ENCODE measurements around the gene SIGLEC8.
"Not testable (repeated sequence)": the region's sequence is repeated elsewhere in the genome, so short reads cannot be mapped to it uniquely, and the experiment has no call there.

Gene SIGLEC8

DNA sequence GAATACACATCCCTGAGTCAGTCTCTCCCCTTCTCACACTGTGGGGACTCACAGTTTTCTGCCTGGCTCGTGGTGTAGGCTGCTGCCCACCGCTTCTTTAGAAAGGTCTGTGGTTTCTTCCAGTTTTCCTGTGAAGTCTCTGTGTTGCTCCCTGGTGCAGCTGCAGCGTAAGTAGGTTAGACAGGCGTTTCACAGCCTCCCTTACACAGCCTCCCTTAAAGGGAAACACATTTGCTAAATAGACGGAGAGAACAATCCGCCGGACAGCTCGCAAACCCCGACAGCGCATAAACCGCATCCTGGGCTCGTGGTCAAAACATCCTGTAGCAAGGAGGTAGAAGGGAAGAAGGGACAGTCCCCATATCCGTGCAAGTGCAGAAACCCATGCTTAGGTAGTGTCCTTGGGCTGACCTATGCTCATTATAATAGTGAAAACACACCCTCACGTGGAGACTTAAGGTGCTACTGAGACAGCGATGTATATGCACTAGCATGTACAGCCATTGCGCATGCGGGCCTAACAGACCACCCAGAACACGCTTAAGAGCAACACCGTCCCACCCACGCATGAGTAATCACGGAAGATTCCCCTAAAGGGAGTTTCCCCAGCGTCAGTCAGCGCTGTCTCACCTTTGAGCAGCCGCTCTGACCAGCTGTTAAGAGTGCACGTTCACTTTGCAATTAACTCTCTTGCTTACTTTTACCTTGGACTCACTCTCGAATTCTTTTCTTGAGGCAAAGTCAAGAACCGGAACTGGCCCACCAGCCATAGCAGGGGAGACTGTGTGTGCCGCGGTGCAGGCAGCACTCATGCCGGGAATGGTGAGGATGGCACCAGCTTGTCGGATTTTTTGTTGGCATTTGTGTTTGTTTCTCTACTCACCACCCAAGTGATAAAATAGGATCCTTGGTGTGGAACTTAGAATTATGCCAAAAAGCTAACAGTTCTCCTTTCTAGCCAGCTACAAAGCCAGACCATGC, 16.6 kb downstream of the SIGLEC8 start:
- peak; percentile 77 to 79 for DNase-seq

DNA sequence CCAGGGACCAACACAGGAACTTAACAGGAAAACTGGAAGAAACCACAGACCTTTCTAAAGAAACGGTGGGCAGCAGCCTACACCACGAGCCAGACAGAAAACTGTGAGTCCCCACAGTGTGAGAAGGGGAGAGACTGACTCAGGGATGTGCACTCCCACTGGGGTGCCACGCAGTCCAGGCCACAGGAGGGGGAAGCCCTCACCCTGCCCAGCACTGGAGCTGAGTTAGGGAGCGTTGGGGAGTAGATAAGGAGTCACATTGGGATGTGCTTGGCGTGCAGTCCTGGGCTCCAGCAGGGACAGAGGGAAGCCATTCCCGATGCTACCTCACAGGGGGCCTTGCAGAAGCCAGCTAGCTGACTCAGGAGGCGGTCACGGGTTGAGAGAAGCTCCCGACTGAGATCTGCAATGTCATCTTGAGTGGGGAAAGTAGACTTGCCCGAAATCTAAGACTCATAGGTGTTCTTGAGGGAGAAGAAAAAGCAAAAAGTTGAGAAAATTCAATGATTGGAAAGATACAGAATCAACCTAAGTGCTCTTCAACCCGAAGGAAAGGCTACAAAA, 17.3 kb downstream of the SIGLEC8 start:
- DNase-seq = peak in 1 of 2 experiments; percentile 19

DNA sequence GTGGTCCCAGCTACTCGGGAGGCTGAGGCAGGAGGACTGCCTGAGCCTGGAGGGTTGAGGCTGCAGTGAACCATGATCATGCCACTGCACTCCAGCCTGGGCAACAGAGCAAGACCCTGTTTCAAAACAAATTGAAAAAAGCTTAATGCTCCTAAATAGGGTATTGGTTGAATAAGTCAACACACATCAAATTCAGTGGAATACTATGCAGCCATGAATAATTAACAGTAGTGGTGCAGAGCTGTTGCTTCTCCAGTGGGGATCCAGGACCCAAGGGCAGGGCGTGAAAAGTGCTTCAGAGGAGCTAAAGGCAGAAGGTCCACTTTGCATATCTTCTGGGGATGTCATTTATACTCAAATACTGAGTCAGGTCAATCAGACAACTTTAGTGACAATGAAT, 18.2 kb downstream of the SIGLEC8 start:
- DNase-seq = no peak

DNA sequence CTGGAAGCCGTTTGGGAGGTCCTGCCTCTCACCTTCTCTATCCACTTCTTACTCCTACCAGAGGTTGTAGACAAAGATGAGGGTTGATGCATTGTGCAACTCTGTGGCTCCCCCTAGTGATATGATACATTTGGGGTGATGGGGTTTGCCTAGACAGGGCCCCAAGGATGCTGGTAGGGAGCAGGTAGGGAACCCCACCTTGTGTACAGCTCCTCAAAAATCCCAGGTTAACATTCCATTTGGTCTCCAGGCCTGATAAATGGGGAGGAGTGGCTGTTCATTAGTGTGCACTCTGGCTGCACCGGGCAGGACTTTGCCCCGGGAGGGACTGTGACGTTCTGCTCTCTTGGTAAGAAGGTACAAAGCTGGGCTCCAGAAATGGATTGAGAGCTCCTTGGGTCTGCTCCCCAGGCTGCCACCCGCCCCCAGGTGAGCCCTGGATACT, 19.2 kb downstream of the SIGLEC8 start:
- peak; percentile 60 to 75 for DNase-seq

DNA sequence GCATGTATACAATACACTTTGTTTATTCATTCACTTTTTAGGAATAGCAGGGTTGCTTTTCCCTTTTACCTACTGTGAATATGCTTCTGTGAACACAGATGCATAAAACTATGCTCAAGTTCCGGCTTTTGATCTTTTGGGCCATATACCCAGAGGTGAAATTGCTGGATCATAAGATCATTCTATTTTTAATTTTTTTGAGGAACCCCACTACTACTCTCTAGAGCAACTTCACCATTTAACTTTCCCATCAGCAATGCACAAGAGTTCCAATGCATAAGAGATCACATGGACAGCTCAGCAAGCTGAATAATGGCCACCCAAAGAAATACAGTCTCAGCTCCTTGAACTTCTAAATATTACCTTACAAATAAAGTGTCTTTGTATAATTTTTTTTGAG, 23.8 kb downstream of the SIGLEC8 start:
- no peak for DNase-seq

DNA sequence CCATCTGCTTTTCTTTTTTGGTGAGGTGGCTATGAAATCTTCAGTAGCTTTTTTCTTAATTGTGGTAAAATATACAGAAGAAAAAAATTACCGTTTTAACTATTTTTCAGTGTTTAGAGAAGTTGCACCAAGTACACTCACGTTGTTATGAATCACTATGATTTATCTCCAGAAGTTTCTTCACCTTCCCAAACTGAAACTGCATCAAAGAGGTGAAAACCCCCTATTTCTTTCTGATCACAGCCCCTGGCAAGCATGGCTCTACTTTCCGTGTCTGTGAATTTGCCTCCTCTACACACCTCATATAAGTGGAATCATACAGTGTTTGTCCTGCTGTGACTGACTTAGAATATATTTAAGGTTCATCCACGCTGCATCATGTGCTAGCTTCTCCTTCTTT, 25.2 kb downstream of the SIGLEC8 start:
- DNase-seq = no peak

DNA sequence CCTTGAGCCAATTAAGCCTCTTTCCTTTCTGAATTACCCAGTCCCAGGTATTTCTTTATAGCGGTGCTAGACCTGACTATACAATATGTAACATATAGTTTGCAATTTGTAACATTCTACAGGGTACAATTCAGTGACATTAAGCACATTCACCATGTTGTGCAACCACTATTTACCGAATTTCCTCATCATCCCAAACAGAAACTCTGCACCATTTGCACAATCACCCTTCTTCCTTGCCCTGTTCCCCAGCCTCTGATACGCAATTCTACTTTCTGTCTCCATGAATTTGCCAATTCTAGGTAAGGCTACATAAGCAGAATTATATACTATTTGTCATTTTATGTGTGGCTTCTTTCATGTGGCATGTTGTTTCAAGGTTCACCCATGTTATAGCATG, 27.1 kb downstream of the SIGLEC8 start:
- peak; percentile 89 to 90 for DNase-seq

DNA sequence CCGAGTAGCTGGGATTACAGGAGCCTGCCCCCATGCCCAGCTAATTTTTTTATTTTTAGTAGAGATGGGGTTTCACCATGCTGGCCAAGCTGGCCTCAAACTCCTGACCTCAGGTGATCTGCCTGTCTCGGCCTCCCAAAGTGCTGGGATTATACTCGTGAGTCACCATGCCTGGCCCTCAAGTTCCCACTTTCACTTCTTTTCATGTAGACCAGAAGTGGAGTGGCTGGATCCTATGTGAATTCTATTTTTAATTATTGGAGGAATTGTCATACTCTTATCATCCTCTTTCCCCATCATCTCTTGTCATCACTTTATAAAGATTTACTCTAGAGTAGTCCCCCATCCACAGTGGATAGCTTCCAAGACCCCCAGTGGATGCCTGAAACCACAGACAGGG, 28.0 kb downstream of the SIGLEC8 start:
- no peak for DNase-seq

DNA sequence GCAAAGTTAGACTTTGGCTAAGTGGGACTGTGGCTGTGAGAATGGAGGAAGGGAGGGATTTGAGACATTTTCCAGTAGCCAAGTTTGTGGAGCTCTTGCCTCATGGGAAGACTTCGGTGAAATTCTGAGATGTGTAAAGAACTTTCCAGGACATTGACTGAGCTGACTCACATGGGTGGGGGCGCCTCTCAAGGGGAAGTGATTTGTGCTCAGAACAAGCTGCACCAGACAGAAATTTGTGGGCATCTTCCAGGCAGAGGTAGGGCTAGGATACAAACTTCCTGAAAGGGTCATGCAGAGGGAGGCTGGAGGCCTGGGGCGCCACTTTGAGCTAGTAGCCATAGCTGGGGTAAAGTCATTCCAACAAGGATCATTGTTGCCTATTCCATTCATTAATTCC, 31.1 kb downstream of the SIGLEC8 start:
- no peak for DNase-seq

DNA sequence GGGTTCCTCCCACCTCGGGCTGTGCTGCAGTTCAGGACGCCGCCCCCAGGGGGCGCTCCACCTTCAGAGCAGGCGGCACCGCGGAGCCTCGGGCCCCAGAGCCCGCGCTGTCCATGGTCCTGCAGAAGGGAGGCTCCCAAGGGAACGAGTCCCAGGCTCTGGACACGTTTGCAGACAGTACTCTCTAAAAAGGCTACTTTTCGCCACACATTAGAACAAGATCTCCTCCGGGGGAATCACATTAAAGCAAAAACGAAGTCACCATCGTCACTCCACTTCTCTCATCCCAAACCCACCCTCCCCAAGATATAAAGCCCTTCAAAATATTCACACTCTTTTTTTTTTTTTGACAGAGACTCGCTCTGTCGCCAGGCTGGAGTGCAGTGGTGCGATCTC, 36.2 kb downstream of the SIGLEC8 start:
- peak; percentile 73 to 75 for DNase-seq

DNA sequence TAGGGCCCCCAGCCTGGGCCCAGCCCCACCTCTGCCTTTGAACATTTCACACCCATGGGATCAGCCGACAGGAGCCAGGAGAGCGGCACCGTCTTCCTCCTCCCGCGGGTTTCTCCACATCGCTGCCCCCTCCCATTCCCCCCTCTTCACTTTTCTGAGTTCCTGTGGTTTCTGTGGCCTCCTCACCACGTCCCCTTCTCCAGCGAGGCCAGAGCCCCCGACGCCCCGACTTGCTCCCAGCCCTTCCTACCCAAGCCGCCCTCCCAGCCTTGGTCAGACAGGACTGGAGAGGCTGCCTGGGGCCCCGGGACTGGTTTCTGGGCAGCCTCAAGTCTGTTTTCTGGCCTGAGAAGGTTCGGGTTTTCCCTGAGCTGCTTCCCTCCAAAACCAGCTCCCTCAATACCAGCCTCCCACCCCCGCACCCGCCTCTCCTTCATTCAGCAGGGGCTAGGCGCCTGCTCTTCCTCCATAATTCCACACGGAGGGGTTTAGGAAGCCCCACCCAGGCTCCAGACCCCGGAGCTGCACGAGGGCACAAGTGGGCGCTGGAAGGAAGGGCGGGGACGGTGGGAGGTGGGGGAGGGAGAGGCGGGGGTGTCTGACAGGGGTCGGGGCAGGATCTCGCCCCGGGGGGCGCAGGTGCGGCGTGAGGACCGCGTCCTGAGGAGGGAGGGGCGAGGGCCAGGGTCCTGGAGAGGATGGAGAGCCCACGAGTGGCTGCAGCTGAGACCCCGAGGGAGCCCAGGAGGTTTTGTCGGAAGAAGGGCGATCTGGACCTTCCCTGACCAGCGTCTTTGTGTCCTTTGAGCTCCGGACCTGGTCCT, 36.8 kb downstream of the SIGLEC8 start:
- no peak for DNase-seq

DNA sequence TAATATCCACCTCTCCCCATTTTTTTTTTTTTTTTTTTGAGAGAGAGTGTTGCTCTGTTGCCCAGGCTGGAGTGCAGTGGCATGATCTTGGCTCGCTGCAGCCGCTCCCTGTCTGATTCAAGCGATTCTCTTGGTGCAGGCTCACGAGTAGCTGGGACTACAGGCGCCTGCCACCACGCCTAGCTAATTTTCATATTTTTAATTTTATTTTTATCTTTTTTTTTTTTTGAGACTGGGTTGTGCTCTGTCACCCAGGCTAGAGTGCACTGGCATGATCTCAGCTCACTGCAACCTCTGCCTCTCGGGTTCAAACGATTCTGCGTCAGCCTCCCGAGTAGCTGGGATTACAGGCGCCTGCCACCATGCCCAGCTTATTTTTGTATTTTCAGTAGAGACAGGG, 37.7 kb downstream of the SIGLEC8 start:
- not testable (repeated sequence) for DNase-seq

DNA sequence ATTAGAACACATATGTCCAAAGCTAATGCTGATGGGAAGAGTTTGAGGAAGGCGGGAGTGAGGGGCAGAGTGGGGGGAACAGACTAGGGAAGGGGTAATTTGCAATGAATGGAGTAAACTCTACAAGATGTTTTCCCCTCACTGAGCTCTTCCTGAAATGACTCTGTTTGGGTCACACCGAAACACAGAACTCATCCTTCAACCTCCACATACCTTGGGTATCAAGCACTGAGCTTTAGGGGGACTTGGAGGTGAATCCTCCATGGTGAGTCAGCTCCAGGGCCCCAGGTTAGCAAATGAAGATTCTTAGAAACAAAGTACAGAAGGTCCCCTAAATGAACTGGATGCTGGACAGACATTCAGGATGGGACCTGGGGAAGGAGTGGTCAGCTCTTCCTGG, 39.5 kb downstream of the SIGLEC8 start:
- DNase-seq = no peak

DNA sequence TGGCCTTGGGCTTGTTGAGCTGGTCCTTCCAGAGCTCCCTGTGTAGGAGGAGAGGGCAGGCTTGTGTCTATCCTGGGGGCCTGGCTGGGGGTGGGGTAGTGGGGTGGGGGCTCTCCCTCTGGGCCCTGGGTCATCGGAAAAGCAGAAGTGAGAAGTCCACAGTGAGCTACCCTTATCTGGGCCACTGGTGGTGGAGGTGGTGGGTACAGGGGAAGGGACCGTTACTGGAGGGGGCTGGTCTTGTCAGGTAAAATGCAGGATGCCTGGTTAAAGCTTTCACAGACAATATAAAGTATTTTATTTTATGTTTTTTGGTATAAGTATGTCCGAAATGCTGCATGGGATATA, 40.5 kb downstream of the SIGLEC8 start:
- no peak for DNase-seq

DNA sequence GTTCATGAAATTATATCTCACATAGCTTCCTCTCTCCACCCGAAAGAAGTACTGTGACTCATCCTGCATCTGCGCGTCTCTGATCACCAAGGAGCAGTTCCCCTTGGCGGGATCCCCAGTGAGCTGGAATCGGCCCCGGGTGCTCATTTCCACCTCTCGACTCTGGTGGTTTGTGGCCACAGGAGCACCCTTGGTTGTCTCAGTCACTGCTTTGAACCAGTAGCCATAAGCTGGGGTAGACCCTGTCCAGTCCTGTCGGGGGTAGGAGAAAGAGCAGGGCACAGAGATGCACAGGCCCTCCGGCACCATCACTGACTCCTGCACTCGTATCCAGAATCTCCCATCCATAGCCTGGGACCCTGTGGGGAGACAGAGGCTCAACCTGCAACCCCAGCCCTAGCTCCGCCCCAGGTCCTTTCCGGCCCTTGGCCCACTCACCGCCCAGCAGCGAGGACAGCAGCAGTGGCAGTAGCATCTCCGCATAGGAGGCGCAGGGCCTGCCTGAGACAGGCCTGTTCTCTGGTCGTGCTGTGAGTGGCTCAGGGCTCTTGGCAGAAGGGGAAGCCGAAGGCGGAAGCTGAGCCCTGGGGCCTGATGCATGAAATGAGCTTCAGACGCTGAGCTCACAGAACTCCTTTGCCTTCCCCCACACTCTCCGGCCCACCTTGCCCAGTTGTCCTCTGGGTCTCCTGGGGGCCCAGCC, 41.0 kb downstream of the SIGLEC8 start, which contains the start of gene SIGLEC10:
TSS of gene SIGLEC10 (minus strand) at position 536 of the 703 bp plus-strand sequence. CDS start at position 475, 61 bp downstream.
- peak; percentile 81 to 89 for DNase-seq

DNA sequence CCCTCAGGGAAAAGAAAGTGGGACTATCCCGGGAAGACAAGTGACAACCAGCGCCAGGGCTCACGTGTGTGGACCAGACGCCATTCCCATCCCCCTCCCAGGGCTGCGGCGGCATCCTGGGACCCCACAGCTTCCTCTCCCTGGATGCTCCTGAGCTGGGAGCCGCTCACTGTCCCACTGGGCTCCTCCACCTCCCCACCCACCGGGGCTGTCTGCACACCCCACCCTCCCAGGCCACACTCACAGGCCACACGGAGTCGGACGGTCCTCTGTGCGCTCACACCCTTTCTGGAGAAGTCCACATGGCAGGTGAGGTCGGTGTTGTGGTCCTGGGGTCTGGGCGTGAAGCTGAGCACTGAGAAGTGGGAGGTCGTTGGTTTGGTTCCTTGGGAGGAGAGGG, 41.8 kb downstream of the SIGLEC8 start:
- DNase-seq = not testable (repeated sequence)

DNA sequence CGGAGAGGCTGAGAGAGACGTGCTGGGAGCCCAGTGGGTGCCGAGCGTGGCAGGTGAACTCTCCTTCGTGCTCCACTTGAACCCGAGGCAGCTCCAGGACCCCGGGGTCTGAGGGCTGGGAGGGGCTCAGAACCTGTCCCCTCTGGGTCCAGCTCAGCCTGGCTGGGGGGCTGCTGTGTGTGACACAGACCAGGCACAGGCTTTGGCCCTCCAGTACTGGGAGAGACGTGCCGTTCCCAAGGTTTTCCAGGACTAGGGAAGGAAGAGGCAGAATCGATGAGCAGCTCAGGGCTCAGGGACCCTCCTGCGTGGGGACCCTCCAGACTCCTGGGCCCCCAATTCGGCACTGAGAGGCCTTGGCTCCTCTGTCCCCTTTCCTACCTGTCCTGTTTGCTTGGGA, 43.1 kb downstream of the SIGLEC8 start:
- no peak for DNase-seq

DNA sequence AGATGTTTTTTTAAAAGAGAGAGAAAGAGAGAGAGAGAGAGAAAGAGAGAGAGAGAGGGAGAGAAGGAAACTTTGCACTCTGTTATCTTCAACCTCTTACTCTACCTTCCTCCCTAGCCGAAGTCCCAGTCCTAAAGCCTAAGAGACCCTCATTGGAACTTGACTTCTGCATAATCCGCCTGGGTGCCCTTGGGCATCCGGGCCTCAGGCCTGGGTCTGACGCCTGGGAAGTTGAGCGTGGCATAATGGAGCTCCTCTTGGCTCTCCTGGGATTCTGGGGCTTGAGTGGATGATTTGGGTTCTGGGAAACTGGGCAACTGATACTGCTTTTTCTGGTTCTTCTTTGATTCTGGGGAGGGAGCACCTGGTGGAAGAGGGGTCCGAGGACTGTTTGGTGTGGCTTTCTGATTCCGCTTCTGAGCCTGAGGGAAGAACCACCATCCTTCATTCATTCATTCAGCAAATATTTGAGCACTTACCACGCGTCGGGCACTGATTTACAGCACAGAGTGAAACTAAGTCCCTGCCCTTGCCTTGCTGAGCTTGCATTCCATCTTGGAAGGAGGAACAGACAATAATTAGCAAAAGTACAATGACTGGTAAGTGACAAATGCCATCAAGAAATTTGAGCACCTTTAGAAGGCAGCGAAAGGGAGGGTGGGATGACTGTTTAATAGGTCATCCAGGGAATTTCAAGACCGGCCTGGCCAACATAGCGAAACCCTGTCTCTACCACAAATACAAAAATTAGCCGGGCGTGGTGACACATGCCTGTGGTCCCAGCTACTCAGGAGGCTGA, 47.1 kb downstream of the SIGLEC8 start:
- no peak for DNase-seq

DNA sequence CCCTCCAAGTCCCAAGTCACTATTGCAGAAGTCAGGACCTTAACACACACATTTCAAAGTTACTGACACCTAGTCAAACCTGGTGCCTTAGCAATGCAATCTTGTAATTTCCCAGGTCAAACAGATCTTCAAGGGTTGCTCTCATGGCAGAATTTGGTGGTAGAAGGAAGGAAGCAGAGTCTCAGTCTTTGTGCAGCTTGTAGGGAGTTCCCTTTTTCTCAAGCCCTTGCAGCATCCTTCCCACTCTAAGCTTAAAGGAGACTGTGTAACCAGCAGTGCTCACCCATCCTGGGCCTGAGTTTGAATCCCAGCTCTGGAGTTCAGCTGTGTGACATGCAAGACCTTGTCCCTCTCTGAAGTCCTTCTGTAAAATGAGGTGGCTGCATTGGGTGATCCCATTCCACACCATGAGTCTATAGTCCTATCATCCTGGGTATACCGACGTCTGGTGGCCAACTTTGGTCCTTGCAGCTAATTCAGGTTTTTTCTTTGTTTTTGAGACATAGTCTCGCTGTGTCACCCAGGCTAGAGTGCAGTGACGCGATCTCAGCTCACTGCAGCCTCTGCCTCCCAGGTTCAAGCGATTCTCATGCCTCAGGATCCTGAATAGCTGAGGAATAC, 50.6 kb downstream of the SIGLEC8 start:
- peak; percentile 91 to 92 for DNase-seq

DNA sequence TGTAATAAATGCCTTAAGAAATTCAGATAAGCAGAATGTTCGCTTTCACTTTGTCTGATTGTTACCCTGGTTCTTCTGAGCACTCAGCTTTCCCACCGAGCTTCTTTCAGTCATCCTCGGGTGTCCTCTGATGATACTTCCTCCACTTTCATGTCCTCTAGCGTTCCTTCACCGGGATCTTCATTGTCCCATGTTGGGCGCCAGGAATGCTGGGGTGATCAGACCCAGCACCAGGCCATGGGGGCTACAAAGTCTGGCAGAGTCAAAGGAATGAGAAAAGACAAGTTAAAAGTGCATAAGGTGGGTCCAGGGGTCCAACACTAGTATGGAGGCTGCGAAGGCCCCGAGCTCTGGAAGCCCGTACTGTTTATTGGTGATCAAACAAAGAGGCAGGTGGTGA, 56.1 kb downstream of the SIGLEC8 start:
- DNase-seq = no peak

Data from AML-193 (cell line).